ENCODE measurements around the gene LYZL4. TPM values are rescaled to one million over a fixed set of nuclear protein-coding genes. Genes with fewer than 3 reads are reported as not detected.

The LYZL4 gene
- total and polyA plus RNA-seq, 2 of the 13 experiments (the other 11 are each of a cell fraction or from before 2014, with no cell fraction given) = not detected

DNA sequence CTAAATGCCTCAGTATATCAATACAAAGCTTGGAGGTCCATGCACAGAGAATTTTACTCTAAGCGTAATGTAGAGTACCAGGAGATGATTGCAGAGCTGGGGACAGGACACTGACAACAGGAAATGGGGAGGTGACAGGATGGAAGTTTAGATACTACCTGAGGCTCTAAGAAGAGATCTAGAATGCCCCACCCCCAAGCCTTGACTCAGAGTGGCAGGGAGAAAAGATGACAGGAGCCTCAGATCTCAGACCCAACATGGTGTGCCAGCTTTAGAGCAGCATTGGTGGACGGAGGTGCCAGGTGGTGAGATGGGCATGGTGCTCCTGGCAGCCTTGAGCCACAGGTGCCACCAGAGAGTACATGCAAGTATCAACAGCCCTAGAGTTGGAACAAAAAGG, 62.5 kb downstream of the LYZL4 start:
- ATAC-seq (no peak), DNase-seq (ENCODE audit: low spot score) (no peak), FAIRE-seq (no peak)
- 16% methylated on average over 1 of the region's 2 CpGs for WGBS (ENCODE audit: low lambda C conversion rate)
- Histone ChIP-seq H4K20me1 (ENCODE audit: insufficient read depth, low read length) (no peaks in the 10 kb centered on the region), H3K4me3 (replicated peaks in 1 of 3; ENCODE audit: insufficient read depth in 1 of 3, low read depth in 2 of 3, low read length in 3 of 3) (no peak overlapping the region), H3K4me1 (ENCODE audit: insufficient read depth, low read length) (no peaks in the 10 kb centered on the region), H3K4me2 (ENCODE audit: low read depth, low read length) (no peak overlapping the region), H3K79me2 (ENCODE audit: insufficient read depth, low read length) (no peaks in the 10 kb centered on the region), H3K27ac (ENCODE audit: extremely low read length, insufficient read depth, low read length) (no peak overlapping the region), H3K9ac (ENCODE audit: insufficient read depth, low read depth, low read length) (no peak overlapping the region), H3K36me3 (replicated peaks in 1 of 2; ENCODE audit: control insufficient read depth in 1 of 2, insufficient read depth in 2 of 2, low read length in 2 of 2) (no peaks in the 10 kb centered on the region), H3K27me3 (ENCODE audit: control insufficient read depth in 1 of 2, insufficient read depth in 2 of 2, low read length in 2 of 2) (peaks cover 0 to 12% of the 10 kb centered on the region in 2 experiments; a peak in 2 of 5 replicates), H3K9me3 (ENCODE audit: low read length) (no peaks in the 10 kb centered on the region), H2AFZ (ENCODE audit: low read length) (no peak overlapping the region)
- POLR2A ChIA-PET = no interaction called here
- intact Hi-C loops (cut with micrococcal nuclease; ENCODE audit: unreplicated experiment) (no loop called here), in situ Hi-C loops (cut with HindIII; ENCODE audit: extremely low pct_ligation_motif_present, low pct_unique_long_range_greater_than_20kb) (no loop called here)
- BruUV-seq (replicated peaks) = no TSS peak
- CTCF ChIA-PET (ENCODE audit: low intra/inter-chr PET ratio, low total read pairs) = no interaction called here
- TF ChIP-seq, protein P1, sequence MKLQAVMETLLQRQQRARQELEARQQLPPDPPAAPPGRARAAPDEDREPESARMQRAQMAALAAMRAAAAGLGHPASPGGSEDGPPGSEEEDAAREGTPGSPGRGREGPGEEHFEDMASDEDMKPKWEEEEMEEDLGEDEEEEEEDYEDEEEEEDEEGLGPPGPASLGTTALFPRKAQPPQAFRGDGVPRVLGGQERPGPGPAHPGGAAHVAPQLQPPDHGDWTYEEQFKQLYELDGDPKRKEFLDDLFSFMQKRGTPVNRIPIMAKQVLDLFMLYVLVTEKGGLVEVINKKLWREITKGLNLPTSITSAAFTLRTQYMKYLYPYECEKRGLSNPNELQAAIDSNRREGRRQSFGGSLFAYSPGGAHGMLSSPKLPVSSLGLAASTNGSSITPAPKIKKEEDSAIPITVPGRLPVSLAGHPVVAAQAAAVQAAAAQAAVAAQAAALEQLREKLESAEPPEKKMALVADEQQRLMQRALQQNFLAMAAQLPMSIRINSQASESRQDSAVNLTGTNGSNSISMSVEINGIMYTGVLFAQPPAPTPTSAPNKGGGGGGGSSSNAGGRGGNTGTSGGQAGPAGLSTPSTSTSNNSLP (IDR thresholded peaks at IDR 0.05; ENCODE audit: low read depth, low read length) = no peak
- TF ChIP-seq, protein P2, sequence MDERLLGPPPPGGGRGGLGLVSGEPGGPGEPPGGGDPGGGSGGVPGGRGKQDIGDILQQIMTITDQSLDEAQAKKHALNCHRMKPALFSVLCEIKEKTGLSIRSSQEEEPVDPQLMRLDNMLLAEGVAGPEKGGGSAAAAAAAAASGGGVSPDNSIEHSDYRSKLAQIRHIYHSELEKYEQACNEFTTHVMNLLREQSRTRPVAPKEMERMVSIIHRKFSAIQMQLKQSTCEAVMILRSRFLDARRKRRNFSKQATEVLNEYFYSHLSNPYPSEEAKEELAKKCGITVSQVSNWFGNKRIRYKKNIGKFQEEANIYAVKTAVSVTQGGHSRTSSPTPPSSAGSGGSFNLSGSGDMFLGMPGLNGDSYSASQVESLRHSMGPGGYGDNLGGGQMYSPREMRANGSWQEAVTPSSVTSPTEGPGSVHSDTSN (CRISPR knock-in tag; IDR thresholded peaks at IDR 0.05) = no peak
- TF ChIP-seq KDM3A (CRISPR knock-in tag; IDR thresholded peaks at IDR 0.05; ENCODE audit: low read depth) (no peak), ZNF432 (CRISPR knock-in tag; IDR thresholded peaks at IDR 0.05; ENCODE audit: borderline replicate concordance) (no peak), ZNF773 (CRISPR knock-in tag; IDR thresholded peaks at IDR 0.05; ENCODE audit: borderline replicate concordance) (no peak), ZNF674 (CRISPR knock-in tag; IDR thresholded peaks at IDR 0.05; ENCODE audit: low read depth) (no peak), ZNF614 (CRISPR knock-in tag; IDR thresholded peaks at IDR 0.05; ENCODE audit: borderline replicate concordance) (no peak), ZNF766 (CRISPR knock-in tag; IDR thresholded peaks at IDR 0.05; ENCODE audit: borderline replicate concordance) (no peak), ZFP41 (CRISPR knock-in tag; IDR thresholded peaks at IDR 0.05; ENCODE audit: borderline replicate concordance) (no peak), HOXA7 (CRISPR knock-in tag; IDR thresholded peaks at IDR 0.05) (no peak), ZNF891 (CRISPR knock-in tag; IDR thresholded peaks at IDR 0.05) (no peak), RCOR2 (CRISPR knock-in tag; IDR thresholded peaks at IDR 0.05) (no peak), FOXM1 (CRISPR knock-in tag; IDR thresholded peaks at IDR 0.05) (no peak), ZNF12 (CRISPR knock-in tag; IDR thresholded peaks at IDR 0.05) (no peak), ZNF207 (IDR thresholded peaks at IDR 0.05; ENCODE audit: borderline replicate concordance) (no peak)
- TF ChIP-seq, protein P3, sequence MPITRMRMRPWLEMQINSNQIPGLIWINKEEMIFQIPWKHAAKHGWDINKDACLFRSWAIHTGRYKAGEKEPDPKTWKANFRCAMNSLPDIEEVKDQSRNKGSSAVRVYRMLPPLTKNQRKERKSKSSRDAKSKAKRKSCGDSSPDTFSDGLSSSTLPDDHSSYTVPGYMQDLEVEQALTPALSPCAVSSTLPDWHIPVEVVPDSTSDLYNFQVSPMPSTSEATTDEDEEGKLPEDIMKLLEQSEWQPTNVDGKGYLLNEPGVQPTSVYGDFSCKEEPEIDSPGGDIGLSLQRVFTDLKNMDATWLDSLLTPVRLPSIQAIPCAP (CRISPR knock-in tag; IDR thresholded peaks at IDR 0.05; ENCODE audit: low read depth) = no peak
- TF ChIP-seq, protein P4, sequence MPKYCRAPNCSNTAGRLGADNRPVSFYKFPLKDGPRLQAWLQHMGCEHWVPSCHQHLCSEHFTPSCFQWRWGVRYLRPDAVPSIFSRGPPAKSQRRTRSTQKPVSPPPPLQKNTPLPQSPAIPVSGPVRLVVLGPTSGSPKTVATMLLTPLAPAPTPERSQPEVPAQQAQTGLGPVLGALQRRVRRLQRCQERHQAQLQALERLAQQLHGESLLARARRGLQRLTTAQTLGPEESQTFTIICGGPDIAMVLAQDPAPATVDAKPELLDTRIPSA (CRISPR knock-in tag; IDR thresholded peaks at IDR 0.05; ENCODE audit: borderline replicate concordance) = no peak
- TF ChIP-seq, protein P5, sequence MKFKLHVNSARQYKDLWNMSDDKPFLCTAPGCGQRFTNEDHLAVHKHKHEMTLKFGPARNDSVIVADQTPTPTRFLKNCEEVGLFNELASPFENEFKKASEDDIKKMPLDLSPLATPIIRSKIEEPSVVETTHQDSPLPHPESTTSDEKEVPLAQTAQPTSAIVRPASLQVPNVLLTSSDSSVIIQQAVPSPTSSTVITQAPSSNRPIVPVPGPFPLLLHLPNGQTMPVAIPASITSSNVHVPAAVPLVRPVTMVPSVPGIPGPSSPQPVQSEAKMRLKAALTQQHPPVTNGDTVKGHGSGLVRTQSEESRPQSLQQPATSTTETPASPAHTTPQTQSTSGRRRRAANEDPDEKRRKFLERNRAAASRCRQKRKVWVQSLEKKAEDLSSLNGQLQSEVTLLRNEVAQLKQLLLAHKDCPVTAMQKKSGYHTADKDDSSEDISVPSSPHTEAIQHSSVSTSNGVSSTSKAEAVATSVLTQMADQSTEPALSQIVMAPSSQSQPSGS (CRISPR knock-in tag; IDR thresholded peaks at IDR 0.05) = no peak

Data from HepG2 (cell line).